HepG2 (cell line): ENCODE results near the gene ANKRD11. TPM values are rescaled to one million over a fixed set of nuclear protein-coding genes. Genes with fewer than 3 reads are reported as not detected.

Source experiments
- ARHGAP35 ChIP-seq: sonication (generic); formaldehyde crosslinking; IDR thresholded peaks from 2 replicates; pipeline ENCODE4 v1.9.0; 2022; ENCODE audit warnings: mild to moderate bottlenecking, inconsistent platforms, moderate library complexity, missing genetic modification reagents, borderline replicate concordance
- CEBPG ChIP-seq: IDR thresholded peaks from 2 replicates; pipeline ENCODE4 v1.6.1; 2016
- HES4 ChIP-seq: sonication (generic); formaldehyde crosslinking; IDR thresholded peaks from 2 replicates; pipeline ENCODE4 v1.9.0; 2021; ENCODE audit warnings: mild to moderate bottlenecking, missing genetic modification reagents, borderline replicate concordance
- IRF2 ChIP-seq: IDR thresholded peaks from 2 replicates; pipeline ENCODE4 v1.6.1; 2018; ENCODE audit warnings: missing genetic modification reagents, missing compliant biosample characterization
- ISL2 ChIP-seq: sonication (generic); formaldehyde crosslinking; IDR thresholded peaks from 2 replicates; pipeline ENCODE4 v1.5.0; 2020; ENCODE audit warnings: missing genetic modification reagents
- REPIN1 ChIP-seq: sonication (generic); formaldehyde crosslinking; IDR thresholded peaks from 2 replicates; pipeline ENCODE4 v1.8.0; 2022; ENCODE audit warnings: missing genetic modification reagents, low read depth, mild to moderate bottlenecking, borderline replicate concordance
- RFX3 ChIP-seq: IDR thresholded peaks from 2 replicates; pipeline ENCODE4 v1.6.1; 2016; ENCODE audit warnings: missing biosample characterization, missing genetic modification reagents
- SMYD3 ChIP-seq: sonication (generic); formaldehyde crosslinking; IDR thresholded peaks from 2 replicates; pipeline ENCODE4 v1.8.1; 2023; ENCODE audit warnings: mild to moderate bottlenecking, missing genetic modification reagents
- TEAD2 ChIP-seq: sonication (generic); formaldehyde crosslinking; IDR thresholded peaks from 2 replicates; pipeline ENCODE4 v1.9.0; 2021; ENCODE audit warnings: missing genetic modification reagents
- ZNF260 ChIP-seq: sonication (generic); formaldehyde crosslinking; IDR thresholded peaks from 2 replicates; pipeline ENCODE4 v1.4.0; 2020; ENCODE audit warnings: missing genetic modification reagents, low read depth, mild to moderate bottlenecking, borderline replicate concordance
- polyA plus RNA-seq, 8 experiments: library from polyadenylated mRNA; depleted of rRNA in 3 of 8; stranded (reverse) in 7 of 8; unstranded in 1 of 8; fragments of >200 nt; fragmentation: Illumina TruSeq in 4 of 8; extraction: Trizol in 4 of 8; gene quantifications; 2 replicates each; pipeline versions ENCODE4 v1.2.1 to v1.2.3, GENCODE V29; 2011 to 2016; ENCODE audit warnings: low read depth in 4 of 8, missing spikeins in 1 of 8, mixed read lengths in 1 of 8; ENCODE audit not compliant: insufficient read depth in 1 of 8
- total RNA-seq, 5 experiments: library from RNA; depleted of rRNA; stranded (reverse); fragments of >200 nt; fragmentation: Illumina TruSeq; extraction: Trizol; gene quantifications; 2 replicates each; pipeline ENCODE4 v1.2.3, GENCODE V29; 2016; ENCODE audit warnings: low read depth in 1 of 5
- TF ChIP-seq, protein P1 (sequence below): fragments of 450-650 bp; IDR thresholded peaks from 2 replicates; pipeline ENCODE4 v1.6.1; 2017; ENCODE audit warnings: mild to moderate bottlenecking
- TF ChIP-seq, protein P2 (sequence below): sonication (generic); formaldehyde crosslinking; IDR thresholded peaks from 2 replicates; pipeline ENCODE4 v1.5.0; 2020; ENCODE audit warnings: missing genetic modification reagents
- TF ChIP-seq, protein P3 (sequence below): sonication (generic); formaldehyde crosslinking; IDR thresholded peaks from 2 replicates; pipeline ENCODE4 v1.4.0; 2020; ENCODE audit warnings: missing genetic modification reagents, borderline replicate concordance
- TF ChIP-seq, protein P4 (sequence below): sonication (generic); formaldehyde crosslinking; IDR thresholded peaks from 2 replicates; pipeline ENCODE4 v1.4.0; 2020; ENCODE audit warnings: missing genetic modification reagents, borderline replicate concordance
- TF ChIP-seq, protein P5 (sequence below): sonication (generic); formaldehyde crosslinking; IDR thresholded peaks from 2 replicates; pipeline ENCODE4 v1.5.1; 2020; ENCODE audit warnings: missing genetic modification reagents, mild to moderate bottlenecking, borderline replicate concordance

ANKRD11 gene
- total and polyA plus RNA-seq, 2 of the 13 experiments (the other 11 are each of a cell fraction or from before 2014, with no cell fraction given) = 21.4 to 38.4 TPM

DNA sequence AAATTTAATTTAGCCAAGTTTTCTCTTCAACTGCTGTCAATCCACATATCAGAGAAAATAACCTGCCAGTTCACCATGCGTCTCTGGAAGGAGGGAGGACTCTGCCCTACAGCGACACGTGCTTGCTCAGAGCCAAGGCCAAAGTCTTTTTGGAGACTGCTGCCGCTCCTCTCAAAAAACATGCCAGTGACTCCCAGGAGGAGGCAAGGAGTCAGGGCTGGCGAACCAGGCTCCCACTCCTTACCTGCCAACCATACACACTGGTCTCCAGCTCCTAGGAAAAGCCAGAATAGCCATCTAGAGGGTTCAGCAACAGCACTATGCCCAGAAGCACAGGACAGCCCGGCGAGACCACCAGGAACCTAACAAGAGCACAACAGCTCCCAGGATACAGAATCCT is 73.0 kb downstream of the ANKRD11 start (continued):
- TF ChIP-seq RFX3 (CRISPR knock-in tag) (no peak), ZNF260 (no peak), CEBPG (CRISPR knock-in tag) (no peak), HES4 (CRISPR knock-in tag) (no peak; the same call in 1 of the 2 replicates), ISL2 (CRISPR knock-in tag) (no peak), SMYD3 (no peak), IRF2 (CRISPR knock-in tag) (0 out of 2 replicates have a peak, but pooled peaks have one; percentile 40), TEAD2 (CRISPR knock-in tag) (no peak), REPIN1 (CRISPR knock-in tag) (peak; percentile 56; the same call in 1 of the 2 replicates), ARHGAP35 (CRISPR knock-in tag) (no peak)
- TF ChIP-seq, protein P1, sequence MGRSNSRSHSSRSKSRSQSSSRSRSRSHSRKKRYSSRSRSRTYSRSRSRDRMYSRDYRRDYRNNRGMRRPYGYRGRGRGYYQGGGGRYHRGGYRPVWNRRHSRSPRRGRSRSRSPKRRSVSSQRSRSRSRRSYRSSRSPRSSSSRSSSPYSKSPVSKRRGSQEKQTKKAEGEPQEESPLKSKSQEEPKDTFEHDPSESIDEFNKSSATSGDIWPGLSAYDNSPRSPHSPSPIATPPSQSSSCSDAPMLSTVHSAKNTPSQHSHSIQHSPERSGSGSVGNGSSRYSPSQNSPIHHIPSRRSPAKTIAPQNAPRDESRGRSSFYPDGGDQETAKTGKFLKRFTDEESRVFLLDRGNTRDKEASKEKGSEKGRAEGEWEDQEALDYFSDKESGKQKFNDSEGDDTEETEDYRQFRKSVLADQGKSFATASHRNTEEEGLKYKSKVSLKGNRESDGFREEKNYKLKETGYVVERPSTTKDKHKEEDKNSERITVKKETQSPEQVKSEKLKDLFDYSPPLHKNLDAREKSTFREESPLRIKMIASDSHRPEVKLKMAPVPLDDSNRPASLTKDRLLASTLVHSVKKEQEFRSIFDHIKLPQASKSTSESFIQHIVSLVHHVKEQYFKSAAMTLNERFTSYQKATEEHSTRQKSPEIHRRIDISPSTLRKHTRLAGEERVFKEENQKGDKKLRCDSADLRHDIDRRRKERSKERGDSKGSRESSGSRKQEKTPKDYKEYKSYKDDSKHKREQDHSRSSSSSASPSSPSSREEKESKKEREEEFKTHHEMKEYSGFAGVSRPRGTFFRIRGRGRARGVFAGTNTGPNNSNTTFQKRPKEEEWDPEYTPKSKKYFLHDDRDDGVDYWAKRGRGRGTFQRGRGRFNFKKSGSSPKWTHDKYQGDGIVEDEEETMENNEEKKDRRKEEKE = no peak
- TF ChIP-seq, protein P2, sequence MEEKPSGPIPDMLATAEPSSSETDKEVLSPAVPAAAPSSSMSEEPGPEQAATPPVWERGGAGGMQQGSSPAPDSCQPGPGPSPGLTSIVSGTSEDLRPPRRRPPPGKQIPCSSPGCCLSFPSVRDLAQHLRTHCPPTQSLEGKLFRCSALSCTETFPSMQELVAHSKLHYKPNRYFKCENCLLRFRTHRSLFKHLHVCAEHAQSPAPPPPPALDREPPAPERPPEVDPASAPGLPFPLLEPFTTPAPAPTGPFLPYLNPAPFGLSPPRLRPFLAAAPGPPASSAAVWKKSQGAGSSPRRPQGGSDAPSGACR = no peak
- TF ChIP-seq, protein P3, sequence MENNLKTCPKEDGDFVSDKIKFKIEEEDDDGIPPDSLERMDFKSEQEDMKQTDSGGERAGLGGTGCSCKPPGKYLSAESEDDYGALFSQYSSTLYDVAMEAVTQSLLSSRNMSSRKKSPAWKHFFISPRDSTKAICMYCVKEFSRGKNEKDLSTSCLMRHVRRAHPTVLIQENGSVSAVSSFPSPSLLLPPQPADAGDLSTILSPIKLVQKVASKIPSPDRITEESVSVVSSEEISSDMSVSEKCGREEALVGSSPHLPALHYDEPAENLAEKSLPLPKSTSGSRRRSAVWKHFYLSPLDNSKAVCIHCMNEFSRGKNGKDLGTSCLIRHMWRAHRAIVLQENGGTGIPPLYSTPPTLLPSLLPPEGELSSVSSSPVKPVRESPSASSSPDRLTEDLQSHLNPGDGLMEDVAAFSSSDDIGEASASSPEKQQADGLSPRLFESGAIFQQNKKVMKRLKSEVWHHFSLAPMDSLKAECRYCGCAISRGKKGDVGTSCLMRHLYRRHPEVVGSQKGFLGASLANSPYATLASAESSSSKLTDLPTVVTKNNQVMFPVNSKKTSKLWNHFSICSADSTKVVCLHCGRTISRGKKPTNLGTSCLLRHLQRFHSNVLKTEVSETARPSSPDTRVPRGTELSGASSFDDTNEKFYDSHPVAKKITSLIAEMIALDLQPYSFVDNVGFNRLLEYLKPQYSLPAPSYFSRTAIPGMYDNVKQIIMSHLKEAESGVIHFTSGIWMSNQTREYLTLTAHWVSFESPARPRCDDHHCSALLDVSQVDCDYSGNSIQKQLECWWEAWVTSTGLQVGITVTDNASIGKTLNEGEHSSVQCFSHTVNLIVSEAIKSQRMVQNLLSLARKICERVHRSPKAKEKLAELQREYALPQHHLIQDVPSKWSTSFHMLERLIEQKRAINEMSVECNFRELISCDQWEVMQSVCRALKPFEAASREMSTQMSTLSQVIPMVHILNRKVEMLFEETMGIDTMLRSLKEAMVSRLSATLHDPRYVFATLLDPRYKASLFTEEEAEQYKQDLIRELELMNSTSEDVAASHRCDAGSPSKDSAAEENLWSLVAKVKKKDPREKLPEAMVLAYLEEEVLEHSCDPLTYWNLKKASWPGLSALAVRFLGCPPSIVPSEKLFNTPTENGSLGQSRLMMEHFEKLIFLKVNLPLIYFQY (CRISPR knock-in tag) = no peak
- TF ChIP-seq, protein P4, sequence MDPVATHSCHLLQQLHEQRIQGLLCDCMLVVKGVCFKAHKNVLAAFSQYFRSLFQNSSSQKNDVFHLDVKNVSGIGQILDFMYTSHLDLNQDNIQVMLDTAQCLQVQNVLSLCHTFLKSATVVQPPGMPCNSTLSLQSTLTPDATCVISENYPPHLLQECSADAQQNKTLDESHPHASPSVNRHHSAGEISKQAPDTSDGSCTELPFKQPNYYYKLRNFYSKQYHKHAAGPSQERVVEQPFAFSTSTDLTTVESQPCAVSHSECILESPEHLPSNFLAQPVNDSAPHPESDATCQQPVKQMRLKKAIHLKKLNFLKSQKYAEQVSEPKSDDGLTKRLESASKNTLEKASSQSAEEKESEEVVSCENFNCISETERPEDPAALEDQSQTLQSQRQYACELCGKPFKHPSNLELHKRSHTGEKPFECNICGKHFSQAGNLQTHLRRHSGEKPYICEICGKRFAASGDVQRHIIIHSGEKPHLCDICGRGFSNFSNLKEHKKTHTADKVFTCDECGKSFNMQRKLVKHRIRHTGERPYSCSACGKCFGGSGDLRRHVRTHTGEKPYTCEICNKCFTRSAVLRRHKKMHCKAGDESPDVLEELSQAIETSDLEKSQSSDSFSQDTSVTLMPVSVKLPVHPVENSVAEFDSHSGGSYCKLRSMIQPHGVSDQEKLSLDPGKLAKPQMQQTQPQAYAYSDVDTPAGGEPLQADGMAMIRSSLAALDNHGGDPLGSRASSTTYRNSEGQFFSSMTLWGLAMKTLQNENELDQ = no peak
- TF ChIP-seq, protein P5, sequence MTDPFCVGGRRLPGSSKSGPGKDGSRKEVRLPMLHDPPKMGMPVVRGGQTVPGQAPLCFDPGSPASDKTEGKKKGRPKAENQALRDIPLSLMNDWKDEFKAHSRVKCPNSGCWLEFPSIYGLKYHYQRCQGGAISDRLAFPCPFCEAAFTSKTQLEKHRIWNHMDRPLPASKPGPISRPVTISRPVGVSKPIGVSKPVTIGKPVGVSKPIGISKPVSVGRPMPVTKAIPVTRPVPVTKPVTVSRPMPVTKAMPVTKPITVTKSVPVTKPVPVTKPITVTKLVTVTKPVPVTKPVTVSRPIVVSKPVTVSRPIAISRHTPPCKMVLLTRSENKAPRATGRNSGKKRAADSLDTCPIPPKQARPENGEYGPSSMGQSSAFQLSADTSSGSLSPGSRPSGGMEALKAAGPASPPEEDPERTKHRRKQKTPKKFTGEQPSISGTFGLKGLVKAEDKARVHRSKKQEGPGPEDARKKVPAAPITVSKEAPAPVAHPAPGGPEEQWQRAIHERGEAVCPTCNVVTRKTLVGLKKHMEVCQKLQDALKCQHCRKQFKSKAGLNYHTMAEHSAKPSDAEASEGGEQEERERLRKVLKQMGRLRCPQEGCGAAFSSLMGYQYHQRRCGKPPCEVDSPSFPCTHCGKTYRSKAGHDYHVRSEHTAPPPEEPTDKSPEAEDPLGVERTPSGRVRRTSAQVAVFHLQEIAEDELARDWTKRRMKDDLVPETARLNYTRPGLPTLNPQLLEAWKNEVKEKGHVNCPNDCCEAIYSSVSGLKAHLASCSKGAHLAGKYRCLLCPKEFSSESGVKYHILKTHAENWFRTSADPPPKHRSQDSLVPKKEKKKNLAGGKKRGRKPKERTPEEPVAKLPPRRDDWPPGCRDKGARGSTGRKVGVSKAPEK (CRISPR knock-in tag) = no peak
